NOMO-1 (cell line): ENCODE measurements around the gene NDUFA7.
A peak's percentile ranks its signal among the peaks of the same experiment; 100 is the strongest.
"Not testable (repeated sequence)": the region's sequence is repeated elsewhere in the genome, so short reads cannot be mapped to it uniquely, and the experiment has no call there.

Source experiments
- DNase-seq, 2 experiments: peaks; one replicate each; lab custom pipeline; 2025; ENCODE audit not compliant: unreplicated experiment in 2 of 2; lab: John Stamatoyannopoulos, UW

Gene NDUFA7

DNA sequence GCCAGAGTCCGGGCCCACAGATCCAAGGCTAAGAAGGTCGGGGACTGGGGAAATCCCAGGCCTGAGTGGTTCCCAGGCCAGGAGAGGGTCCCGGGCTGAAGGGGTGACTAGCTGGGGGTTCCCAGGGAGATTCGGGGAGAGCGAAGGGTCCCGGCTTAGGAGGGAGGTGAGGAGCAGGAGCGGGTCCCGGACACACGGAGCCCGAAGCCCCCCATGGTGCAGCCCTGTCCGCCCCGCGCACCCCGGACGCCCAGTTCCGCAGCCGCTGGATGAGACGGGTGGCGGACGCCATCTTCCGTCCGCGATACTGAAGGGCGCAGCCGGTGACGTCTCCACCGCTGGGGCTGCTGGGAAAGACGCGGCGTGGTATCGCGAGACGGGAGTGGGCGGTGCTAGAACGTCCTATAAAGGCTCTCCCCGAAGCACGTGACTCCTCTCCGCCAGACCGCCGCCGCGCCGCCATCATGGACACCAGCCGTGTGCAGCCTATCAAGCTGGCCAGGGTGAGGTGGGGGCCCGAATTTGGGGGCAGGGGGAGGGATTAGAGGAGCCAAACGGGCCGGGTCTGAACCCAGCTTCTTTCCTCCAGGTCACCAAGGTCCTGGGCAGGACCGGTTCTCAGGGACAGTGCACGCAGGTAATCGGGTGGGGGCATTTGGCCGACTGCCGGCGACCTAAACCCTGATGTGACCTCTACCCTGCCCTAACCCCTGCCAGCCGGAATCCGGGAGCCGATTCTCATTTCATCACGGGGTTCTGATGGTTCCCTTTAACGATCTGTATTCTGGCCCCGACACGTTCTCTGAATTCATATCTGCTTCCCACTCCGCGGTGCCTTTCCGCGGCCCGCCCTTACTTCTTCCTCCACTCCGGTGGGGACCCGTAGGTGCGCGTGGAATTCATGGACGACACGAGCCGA, at the start of gene NDUFA7, which contains the start of gene RPS28:
TSS of gene NDUFA7 (minus strand) at position 309 of the 919 bp plus-strand sequence. CDS start at position 292, 17 bp downstream.
TSS of gene RPS28 (plus strand) at position 430 of the 919 bp plus-strand sequence. CDS start at position 465, 35 bp downstream.
- DNase-seq, result peak; percentile 87

DNA sequence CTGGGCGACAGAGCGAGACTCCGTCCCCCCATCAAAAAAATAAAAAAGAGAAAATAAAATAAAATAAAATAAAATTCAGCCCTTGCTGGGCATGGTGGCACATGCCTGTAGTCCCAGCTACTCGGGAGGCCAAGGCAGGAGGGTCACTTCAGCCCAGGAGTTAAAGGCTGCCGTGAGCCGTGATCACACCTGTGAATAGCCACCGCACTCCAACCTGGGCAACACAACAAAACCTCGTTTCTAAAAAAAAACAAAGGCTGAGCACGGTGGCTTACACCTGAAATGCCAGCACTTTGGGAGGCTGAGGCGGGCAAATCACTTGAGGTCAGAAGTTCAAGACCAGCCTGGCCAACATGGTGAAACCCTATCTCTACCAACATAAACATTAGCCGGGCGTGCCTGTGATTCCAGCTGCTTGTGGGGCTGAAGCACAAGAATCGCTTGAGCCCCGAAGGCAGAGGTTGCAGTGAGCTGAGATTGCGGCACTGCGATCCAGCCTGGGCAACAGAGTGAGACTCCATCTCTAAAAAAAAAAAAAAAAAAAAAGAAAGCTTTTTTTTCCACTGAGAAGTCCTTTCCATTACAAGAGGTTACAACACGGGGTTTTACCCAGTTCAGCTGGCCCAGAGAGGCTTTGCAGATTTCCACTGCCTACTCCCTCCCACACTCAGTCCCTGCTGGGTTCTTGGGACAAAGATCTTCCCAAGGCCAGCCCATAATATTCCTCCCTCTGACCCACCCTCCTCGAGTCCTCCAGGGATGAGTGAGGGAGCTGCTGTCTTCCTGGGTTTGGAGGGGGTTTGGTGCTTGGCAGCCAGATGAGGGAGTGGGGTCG, 49.2 kb upstream of the NDUFA7 start:
- DNase-seq, result no peak

DNA sequence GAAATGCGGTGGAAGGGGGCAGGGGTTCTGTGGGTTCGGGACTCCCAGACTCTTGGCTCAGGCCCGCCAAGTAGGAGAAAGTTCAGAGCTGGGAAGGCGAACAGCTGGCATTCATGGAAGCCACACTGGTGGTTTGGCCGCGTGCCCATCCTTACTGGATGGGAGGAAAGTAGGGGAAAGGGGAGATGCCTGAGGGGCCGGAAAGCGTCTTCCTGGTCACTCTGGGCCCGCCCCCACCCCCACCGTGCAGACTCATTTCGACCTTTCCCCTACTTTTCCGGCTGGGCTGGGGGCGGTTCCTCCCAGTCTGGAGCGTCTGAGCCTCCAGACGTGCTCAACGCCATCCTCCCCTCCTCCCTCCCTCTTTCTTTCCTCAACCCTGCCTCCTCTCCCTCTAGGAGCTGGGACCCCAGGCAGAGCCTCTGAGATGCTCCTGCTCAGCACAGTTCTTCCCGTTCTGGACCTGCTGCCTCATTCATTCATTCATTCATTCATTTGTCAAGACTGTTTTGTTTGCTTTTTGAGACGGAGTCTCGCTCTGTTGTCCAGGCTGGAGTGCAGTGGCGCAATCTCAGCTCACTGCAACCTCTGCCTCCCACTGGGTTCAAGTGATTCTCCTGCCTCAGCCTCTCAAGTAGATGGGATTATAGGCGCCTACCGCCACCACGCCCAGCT, 46.3 kb upstream of the NDUFA7 start:
- DNase-seq, result no peak

DNA sequence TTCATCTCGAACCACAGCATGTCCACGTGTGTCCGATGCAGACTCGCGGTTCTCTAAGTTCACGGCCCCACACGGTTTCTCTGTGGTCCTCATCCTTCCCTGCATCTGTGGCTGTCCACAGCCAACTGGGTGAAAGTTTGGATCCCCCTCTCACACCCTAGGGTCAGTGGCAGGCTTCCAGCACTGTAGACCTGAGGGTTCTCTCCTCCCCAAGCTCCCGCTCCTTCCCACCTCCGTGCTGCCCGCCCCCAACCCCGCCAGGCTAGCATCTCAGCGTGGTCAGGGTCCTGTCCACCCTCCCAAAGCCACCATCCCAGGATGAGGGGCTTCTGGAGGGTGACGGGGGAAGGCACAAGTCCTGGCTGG, 45.8 kb upstream of the NDUFA7 start:
- no peak for DNase-seq

DNA sequence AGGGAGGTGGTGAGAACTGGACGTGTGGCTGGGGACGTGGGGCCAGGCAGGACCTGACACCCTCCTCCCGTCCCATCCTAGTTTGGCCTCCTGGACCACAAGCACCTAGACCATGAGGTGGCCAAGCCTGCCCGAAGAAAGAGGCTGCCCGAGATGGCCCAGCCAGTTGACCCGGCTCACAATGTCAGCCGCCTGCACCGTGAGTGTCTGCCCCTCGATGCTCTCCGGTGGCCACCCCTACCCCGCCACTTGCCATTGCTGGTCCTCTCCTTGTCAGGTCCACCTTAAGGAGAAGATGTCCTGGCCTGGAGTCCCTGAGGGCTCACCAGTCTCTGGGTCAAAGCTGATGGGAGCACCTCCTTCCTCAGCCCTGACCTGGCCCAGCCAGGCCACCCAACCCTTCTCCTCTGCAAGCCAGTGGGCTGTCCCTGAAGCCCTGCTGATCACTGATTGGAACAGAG, 45.0 kb upstream of the NDUFA7 start:
- DNase-seq, result no peak

DNA sequence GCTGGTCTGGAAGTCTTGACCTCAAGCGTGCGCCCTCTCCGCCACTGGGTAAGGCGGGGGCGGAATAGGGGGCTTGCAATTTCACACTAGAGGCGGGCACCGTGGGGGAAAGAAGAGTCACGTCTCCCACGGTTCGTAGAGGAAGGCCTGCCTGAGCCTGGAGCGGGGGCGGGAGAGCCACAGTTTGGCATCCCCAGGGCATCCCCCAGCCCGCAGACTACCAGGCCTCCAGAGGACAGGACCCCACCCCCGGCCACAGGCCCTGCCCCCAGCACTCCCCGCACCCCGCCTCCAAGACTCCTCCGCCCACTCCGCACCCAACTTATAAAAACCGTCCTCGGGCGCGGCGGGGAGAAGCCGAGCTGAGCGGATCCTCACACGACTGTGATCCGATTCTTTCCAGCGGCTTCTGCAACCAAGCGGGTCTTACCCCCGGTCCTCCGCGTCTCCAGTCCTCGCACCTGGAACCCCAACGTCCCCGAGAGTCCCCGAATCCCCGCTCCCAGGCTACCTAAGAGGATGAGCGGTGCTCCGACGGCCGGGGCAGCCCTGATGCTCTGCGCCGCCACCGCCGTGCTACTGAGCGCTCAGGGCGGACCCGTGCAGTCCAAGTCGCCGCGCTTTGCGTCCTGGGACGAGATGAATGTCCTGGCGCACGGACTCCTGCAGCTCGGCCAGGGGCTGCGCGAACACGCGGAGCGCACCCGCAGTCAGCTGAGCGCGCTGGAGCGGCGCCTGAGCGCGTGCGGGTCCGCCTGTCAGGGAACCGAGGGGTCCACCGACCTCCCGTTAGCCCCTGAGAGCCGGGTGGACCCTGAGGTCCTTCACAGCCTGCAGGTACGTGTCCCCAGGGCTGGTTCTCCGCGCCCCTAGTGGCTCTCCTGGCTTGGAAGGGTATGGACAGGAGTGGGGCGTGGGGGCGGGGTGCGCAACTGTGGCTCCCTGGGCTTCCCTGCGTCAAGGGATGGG, 42.9 kb upstream of the NDUFA7 start, which contains the start of gene ANGPTL4:
TSS of gene ANGPTL4 (plus strand) at position 353 of the 969 bp plus-strand sequence. CDS start at position 520, 167 bp downstream.
- no peak for DNase-seq

DNA sequence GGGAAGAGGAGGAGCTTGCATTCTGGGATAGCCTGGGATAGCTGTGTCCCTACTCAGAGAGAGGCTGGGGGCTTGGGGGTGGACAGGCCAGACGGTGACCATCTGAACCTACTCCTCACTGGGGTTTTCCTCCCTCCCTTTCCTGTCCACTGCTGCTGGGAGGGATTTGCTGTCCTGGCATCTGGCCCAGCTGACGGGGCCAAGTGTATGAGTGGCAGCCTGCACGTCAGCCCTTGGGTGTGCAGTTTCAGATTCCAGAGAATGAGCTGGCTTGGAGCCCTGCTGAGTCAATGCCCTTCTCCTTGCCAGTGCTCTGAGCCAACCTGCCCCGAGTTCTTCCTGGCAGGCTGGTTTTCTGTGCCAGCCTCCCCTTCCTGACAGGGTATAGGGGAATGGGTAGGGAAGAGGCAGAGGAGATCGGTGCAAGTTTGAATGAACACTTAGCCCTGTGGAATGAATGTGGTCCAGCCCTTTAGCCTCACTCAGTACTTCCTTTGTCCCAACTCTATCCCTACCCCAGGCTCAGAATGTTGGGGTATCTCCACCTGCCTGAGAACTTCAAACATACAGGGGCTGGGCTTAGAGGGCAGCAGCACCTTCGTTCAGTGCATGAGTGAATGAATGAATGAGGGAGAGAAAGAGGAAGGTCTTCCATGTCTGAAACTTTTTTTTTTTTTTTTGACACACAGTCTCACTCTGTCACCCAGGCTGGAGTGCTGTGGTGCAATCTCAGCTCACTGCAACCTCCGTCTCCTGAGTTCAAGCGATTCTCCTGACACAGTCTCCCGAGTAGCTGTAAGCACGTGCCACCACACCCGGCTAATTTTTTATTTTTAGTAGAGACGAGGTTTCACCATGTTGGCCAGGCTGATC, 41.0 kb upstream of the NDUFA7 start:
- DNase-seq, result peak in 1 of 2 experiments; percentile 25

DNA sequence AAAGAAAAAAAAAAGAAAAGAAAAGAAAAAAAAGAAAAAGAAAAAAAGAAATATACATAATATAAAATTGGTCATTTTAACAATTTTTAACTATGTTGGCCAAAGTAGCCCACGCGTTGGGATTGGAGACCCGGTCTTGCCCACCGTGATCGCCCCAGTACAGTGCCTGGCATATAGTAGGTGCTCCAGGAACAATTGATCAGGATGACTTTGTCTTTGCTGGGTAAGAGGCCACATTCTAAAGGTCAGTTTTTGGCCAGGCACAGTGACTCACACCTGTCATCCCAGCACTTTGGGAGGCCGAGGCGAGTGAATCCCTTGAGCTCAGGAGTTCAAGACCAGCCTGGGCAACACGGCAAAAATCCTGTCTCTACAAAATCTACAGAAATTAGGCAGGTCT, 39.0 kb upstream of the NDUFA7 start:
- DNase-seq, result no peak

DNA sequence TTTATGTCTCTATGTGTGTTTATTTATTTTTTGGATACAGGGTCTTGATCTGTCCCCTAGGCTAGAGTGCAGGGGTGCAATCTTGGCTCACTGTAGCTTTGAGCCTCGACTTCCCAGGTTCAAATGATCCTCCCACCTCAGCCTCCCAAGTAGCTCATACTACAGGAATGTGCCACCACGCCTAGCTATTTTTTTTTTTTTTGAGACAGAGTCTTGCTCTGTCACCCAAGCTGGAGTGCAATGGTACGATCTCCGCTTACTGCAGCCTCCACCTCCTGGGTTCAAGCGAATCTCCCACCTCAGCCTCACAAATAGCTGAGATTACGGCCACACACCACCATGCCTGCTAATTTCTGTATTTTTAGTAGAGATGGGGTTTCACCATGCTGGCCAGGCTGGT, 37.8 kb upstream of the NDUFA7 start:
- no peak for DNase-seq

DNA sequence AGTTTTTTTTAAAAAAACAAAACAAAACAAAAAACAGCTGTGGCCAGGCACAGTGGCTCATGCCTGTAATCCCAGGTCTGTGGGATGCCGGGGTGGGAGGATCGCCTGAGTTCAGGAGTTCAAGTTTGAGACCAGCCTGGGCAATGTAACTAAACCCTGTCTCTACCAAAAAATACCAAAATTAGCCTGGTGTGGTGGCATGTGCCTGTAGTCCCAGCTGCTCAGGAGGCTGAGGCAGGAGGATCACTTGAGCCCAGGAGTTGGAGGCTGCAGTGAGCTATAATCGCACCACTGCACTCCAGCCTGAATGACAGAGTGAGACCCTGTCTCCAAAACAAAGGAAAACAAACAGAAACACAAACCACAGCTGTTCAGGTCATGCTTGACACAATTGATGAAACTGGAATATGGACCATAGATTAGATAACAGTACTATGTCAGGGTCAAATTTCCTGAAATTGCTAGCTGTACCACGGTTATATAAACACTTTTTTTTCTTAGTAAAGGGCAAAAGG, 35.9 kb upstream of the NDUFA7 start:
- no peak for DNase-seq

DNA sequence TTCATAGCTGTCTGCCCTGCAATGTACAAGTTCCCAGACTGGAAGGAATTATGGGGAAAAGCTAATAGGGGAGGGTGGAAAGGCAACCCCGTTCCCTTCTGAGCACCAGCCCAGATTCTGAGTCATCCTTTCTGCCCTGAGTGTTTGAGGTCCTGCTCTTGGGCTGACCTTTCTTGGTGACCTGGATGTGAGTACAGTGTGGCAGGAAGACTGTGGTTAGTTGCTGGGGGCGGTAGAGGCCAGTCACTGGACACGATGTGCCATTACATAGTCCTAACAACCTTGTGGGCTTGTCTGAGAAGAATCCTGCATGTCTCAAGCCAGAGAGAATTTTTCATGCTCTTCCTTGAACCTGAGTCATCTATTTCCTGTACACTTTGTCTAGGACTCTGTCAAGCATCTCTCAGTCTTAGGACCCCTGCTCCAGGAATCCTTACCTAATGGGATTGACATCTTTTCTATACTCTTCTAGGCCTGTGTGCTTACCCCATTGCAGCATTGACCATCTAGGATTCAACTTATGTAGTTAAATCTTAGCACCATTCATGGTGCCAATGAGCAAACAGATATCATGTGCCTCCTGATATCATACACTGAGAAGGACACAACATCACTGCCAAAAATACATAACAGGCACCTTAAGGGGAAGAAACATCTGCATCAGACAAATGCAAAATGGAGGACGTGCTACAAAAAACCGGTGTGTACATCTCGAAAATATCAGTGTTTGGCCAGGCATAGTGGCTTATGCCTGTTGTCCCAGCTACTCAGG, 34.6 kb upstream of the NDUFA7 start:
- no peak for DNase-seq

DNA sequence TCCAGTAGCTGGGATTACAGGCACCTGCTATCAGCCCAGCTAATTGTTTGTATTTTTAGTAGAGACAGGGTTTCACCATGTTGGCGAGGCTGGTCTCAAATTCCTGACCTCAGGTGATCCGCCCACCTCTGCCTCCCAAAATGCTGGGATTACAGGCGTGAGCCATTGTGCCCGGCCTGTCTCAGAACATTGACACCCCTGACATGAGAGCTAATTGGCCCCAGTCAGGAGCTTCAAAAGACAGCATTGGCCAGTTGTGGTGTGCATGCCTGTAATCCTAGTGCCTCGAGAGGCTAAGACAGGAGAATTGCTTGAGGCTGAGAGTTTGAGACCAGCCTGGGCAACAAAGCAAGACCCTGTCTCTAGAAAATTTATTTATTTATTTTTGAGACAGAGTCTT, 31.7 kb upstream of the NDUFA7 start:
- not testable (repeated sequence) for DNase-seq

DNA sequence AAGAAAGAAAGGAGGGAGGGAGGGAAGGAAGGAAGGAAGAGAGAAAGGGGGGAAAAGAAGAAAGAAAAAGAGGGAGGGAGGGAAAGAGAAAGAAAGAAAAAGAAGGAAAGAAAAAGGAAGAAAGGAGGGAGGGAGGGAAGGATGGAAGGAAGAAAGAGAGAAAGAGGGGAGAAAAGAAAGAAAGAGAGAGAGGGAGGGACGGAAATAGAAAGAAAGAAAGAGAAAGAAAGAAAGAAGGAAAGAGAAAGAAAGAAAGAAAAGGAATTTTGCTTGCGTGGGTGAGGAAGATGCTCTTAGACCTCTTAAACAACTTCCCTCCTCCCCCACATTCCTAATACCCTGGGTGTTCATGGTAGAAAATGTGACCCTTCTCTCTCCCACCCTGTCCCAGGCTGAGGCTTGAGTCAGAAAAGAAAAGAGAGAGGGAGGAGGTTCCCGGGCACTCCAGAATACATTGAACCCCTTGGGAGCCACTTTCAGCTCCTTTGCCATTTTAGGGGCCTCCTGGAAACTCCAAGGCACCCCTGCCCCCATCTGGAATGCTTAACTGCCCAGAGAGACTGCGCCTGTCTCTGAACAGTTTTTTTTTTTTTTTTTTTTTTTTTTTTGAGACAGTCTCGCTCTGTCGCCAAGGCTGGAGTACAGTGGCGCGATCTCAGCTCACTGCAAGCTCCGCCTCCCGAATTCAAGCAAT, 31.1 kb upstream of the NDUFA7 start:
- no peak for DNase-seq

DNA sequence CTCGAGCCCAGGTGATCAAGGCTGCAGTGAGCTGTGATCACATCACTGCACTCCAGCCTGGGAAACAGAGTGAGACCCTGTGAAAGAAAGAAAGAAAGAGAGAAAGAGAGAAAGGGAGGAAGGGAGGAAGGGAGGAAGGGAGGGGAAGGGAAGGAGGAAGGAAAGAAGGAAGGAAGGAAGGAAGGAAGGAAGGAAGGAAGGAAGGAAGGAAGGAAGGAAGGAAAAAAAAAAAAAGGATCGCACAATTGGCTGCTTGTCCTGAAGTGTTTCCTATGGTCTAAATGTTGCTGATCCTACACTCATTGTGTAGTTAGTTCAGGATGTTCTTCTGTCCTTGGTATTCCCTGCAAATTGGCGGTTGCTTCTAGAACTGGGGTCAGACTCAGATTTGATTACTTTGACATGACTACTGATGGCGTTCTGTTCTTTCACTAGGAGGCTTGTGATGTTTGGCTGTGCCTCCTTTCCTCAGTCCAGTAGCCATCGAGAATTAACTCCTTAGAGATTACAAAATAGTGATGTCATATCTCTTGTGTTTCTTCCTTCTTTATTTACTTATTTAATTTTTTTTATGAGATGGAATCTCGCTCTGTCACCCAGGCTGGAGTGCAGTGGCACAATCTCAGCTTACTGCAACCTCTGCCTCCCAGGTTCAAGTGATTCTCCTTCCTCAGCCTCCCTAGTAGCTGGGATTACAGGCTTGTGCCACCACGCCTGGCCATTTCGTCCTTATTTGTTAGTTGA, 28.6 kb upstream of the NDUFA7 start:
- not testable (repeated sequence) for DNase-seq

DNA sequence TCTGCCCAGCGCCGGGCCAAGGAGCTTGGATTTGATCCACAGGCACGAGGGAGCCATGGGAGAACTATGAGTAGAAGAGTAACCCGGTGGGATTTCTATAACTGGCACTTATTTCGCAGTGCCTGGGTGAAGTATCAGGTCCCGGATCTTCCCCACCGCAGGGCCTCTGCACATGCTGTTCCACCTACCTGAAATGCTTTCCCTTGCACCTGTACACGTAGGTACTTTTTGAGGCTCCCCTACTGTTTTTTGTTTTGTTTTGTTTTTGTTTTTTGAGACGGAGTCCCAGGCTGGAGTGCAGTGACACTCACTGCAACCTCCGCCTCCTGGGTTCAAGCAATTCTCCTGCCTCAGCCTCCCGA, 22.3 kb upstream of the NDUFA7 start:
- DNase-seq, result no peak

DNA sequence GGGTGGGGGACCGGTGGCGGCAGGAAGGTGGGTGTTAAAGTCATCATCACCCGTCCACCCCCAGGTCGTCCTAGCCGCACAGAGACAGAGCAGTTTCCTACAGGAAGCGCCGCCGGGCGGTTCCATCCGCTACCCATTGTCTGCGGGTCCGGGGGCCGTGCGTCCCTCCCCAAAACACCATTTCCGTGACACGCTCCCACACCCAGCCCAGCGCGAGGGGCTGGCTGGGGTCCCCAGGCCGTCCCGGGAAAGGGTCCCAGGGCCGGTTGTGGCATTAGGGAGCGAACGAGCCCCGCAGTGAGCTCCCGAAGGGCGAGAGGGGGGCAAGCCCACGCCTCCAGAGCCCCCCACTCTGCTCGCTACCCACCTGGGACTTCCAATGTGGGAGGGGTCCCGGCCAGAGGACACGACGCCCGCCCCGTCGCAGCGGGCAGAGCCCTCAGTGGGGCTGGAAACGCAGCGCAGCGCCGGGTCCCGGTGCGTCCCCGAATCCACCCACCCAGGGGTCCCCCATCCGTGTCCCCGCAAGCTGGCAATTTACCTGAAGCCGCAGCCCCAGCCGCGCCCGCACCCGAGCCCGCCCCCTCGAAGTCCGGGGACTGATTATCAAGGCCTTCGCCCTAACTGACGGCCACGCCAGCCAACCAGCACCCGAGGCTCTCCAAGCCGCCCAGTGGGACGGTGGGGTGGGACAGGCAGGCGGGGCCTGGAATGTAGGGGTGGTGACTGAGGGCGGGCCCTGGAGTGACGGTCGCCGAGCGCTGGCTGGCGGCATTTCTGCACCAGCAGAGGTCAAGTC, 21.7 kb upstream of the NDUFA7 start, which contains the start of gene KANK3:
TSS of gene KANK3 (minus strand) at position 579 of the 799 bp plus-strand sequence. CDS start 5,434 bp downstream, outside the sequence.
- peak; percentile 80 to 89 for DNase-seq
